DND-41 (cell line): ENCODE data around the gene DSCAM.

Experiments
- EZH2 ChIP-seq: IDR thresholded peaks from 3 replicates; pipeline ENCODE4 v1.6.1; 2012; ENCODE audit warnings: borderline replicate concordance, low read depth, mild to moderate bottlenecking, moderate library complexity, low read length, inconsistent platforms; ENCODE audit not compliant: severe bottlenecking
- TF ChIP-seq, protein P1 (sequence below): IDR thresholded peaks from 2 replicates; pipeline ENCODE4 v1.5.1; 2012; ENCODE audit warnings: borderline replicate concordance, low read length, moderate library complexity, mild to moderate bottlenecking; ENCODE audit not compliant: poor library complexity, severe bottlenecking; ENCODE audit errors: extremely low read depth

DNA sequence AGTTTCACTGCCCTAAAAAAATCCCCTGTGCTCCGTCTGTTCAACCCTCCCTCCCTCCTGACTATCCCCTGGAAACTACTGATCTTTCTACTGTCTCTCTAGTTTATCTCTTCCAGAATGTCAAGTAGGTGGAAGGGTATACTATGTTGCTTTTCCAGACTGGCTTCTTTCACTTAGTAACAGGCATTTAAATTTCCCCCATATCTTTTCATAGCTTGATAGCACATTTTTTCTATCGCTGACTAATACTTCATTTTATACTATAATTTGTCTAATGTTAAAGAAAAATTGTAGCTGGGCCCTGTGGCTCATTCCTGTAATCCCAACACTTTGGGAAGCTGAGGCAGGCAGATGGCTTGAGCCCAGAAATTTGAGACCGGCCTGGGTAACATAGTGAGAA is 142.8 kb downstream of the DSCAM start:
- TF ChIP-seq, protein P1, sequence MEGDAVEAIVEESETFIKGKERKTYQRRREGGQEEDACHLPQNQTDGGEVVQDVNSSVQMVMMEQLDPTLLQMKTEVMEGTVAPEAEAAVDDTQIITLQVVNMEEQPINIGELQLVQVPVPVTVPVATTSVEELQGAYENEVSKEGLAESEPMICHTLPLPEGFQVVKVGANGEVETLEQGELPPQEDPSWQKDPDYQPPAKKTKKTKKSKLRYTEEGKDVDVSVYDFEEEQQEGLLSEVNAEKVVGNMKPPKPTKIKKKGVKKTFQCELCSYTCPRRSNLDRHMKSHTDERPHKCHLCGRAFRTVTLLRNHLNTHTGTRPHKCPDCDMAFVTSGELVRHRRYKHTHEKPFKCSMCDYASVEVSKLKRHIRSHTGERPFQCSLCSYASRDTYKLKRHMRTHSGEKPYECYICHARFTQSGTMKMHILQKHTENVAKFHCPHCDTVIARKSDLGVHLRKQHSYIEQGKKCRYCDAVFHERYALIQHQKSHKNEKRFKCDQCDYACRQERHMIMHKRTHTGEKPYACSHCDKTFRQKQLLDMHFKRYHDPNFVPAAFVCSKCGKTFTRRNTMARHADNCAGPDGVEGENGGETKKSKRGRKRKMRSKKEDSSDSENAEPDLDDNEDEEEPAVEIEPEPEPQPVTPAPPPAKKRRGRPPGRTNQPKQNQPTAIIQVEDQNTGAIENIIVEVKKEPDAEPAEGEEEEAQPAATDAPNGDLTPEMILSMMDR: no peak
- TF ChIP-seq EZH2: no peak
